NCI-H526 (cell line): ENCODE results near the gene KCNN1.
"Not testable (repeated sequence)": the region's sequence is repeated elsewhere in the genome, so short reads cannot be mapped to it uniquely, and the experiment has no call there.

ENCODE experiments used
- DNase-seq, 2 experiments: peaks; one replicate each; lab custom pipeline; 2025; lab: John Stamatoyannopoulos, UW

Gene KCNN1

GRCh38 chr19:18027151-18027550 lies 60.2 kb downstream of the KCNN1 start:
- no peak for DNase-seq

- DNase-seq: no peak
These were observed 62.9 kb downstream of the KCNN1 start for GRCh38 chr19:18029617-18030338.

- DNase-seq: not testable (repeated sequence)
These were observed 64.5 kb downstream of the KCNN1 start for GRCh38 chr19:18031401-18031800.

GRCh38 chr19:18032102-18032501 lies 65.2 kb downstream of the KCNN1 start:
- not testable (repeated sequence) for DNase-seq

- DNase-seq: no peak
These were observed 74.1 kb downstream of the KCNN1 start for GRCh38 chr19:18041054-18041453.

- DNase-seq: no peak
These were observed 76.8 kb downstream of the KCNN1 start for GRCh38 chr19:18043676-18044075.

- DNase-seq: peak in 1 of 2 experiments; percentile 24
These were observed 78.0 kb downstream of the KCNN1 start for GRCh38 chr19:18044825-18045304.

- DNase-seq: no peak
These were observed 78.6 kb downstream of the KCNN1 start for GRCh38 chr19:18045307-18046050.

- DNase-seq: no peak
These were observed 79.3 kb downstream of the KCNN1 start for GRCh38 chr19:18046059-18046718.

- no peak for DNase-seq
These were observed 82.5 kb downstream of the KCNN1 start for GRCh38 chr19:18049385-18049784.
